Naive thymus-derived CD8-positive, alpha-beta T cell (primary cell): ENCODE measurements around the gene ALPK3. TPM values are rescaled to one million over a fixed set of nuclear protein-coding genes. Genes with fewer than 3 reads are reported as not detected.
"Not testable (repeated sequence)": the region's sequence is repeated elsewhere in the genome, so short reads cannot be mapped to it uniquely, and the experiment has no call there.

Source experiments
- ATAC-seq, 2 donors: fragments of 150-1000 bp; cut with Tn5 transposase in 1 of 2; sonication (Bioruptor Pico), chemical (Tn5 transposase) in 1 of 2; 1 replicate in 1 of 2; 2 replicates in 1 of 2; pipeline ENCODE4 v1.10.0; 2021; ENCODE audit warnings: mild to moderate bottlenecking in 2 of 2, moderate library complexity in 2 of 2
- POLR2A ChIA-PET: fragments of 350-600 bp; sonication (Branson Sonifier 250); formaldehyde crosslinking; loops from one replicate; lab custom pipeline; 2021; ENCODE audit warnings: antibody characterized with exemption; lab: Charles Lee
- DNase-seq, 10 donors: peaks; one replicate each; pipeline versions ENCODE4 v3.0.0 to v3.0.0-alpha.2; 2020 to 2022
- H3K27ac Mint-ChIP-seq, 10 donors: one replicate each; pipeline ENCODE4 v1.8.0; 2020 to 2022; ENCODE audit warnings: mild to moderate bottlenecking in 10 of 10, mixed read lengths in 10 of 10, moderate library complexity in 4 of 10, inconsistent platforms in 1 of 10
- H3K27me3 Mint-ChIP-seq, 5 donors: one replicate each; pipeline ENCODE4 v1.8.0; 2021 to 2022; ENCODE audit warnings: mixed read lengths in 5 of 5
- H3K36me3 Mint-ChIP-seq, 3 donors: one replicate each; pipeline ENCODE4 v1.8.0; 2020 to 2022; ENCODE audit warnings: mixed read lengths in 3 of 3, mild to moderate bottlenecking in 2 of 3, inconsistent platforms in 1 of 3
- H3K4me1 Mint-ChIP-seq, 4 donors: one replicate each; pipeline ENCODE4 v1.8.0; 2021 to 2022; ENCODE audit warnings: mixed read lengths in 4 of 4
- H3K4me3 Mint-ChIP-seq, 10 donors: one replicate each; pipeline ENCODE4 v1.8.0; 2020 to 2022; ENCODE audit warnings: mild to moderate bottlenecking in 10 of 10, mixed read lengths in 10 of 10, moderate library complexity in 6 of 10, inconsistent platforms in 1 of 10
- H3K9me3 Mint-ChIP-seq, 9 donors: one replicate each; pipeline ENCODE4 v1.8.0; 2020 to 2022; ENCODE audit warnings: mixed read lengths in 9 of 9, mild to moderate bottlenecking in 3 of 9, inconsistent platforms in 1 of 9, moderate library complexity in 1 of 9
- polyA plus RNA-seq, 3 donors: library from polyadenylated mRNA; unstranded; fragments of 300-500 nt; fragmentation: Illumina TruSeq; gene quantifications; one replicate each; pipeline ENCODE4 v1.2.3, GENCODE V29; 2021
- total RNA-seq, 8 experiments: library from RNA in 2 of 8; stranded (reverse) in 2 of 8; gene quantifications; one replicate each; pipeline ENCODE4 v1.2.3 and lab custom pipeline; 2021 to 2026

The ALPK3 gene
- total and polyA plus RNA-seq, 5 experiments from 2014 or later: 0.01 to 0.29 (median 0.11) TPM; not detected in 2

GRCh38 chr15:84874981-84875699 lies 58.0 kb downstream of the ALPK3 start:
- H3K9me3 Mint-ChIP-seq: no peaks in the 10 kb centered on the region
- no peaks in the 10 kb centered on the region for H3K36me3 Mint-ChIP-seq
- ATAC-seq: no peak
- H3K27me3 Mint-ChIP-seq: peaks cover 0 to 2% (median 0%) of the 10 kb centered on the region in 5 donors
- peak in 1 of 10 donors; percentile 30 for DNase-seq
- H3K4me3 Mint-ChIP-seq: no peak overlapping the region
- POLR2A ChIA-PET: no interaction called here
- peaks cover 0 to 5% (median 0%) of the 10 kb centered on the region in 4 donors for H3K4me1 Mint-ChIP-seq
- H3K27ac Mint-ChIP-seq: peak overlapping the region in 1 of 10 donors; percentile 57

GRCh38 chr15:84876269-84876668 lies 59.1 kb downstream of the ALPK3 start:
- H3K4me3 Mint-ChIP-seq: no peak overlapping the region
- DNase-seq: no peak
- peaks cover 0 to 2% (median 0%) of the 10 kb centered on the region in 5 donors for H3K27me3 Mint-ChIP-seq
- H3K27ac Mint-ChIP-seq: no peak overlapping the region
- POLR2A ChIA-PET: no interaction called here
- no peaks in the 10 kb centered on the region for H3K36me3 Mint-ChIP-seq
- peaks cover 0 to 5% (median 0%) of the 10 kb centered on the region in 4 donors for H3K4me1 Mint-ChIP-seq
- ATAC-seq: no peak
- no peaks in the 10 kb centered on the region for H3K9me3 Mint-ChIP-seq

GRCh38 chr15:84877701-84878100 lies 60.5 kb downstream of the ALPK3 start:
- H3K4me1 Mint-ChIP-seq, H3K9me3 Mint-ChIP-seq, H3K36me3 Mint-ChIP-seq, H3K4me3 Mint-ChIP-seq, H3K27ac Mint-ChIP-seq, DNase-seq, H3K27me3 Mint-ChIP-seq, ATAC-seq, POLR2A ChIA-PET: not testable (repeated sequence)

GRCh38 chr15:84878504-84878903 lies 61.3 kb downstream of the ALPK3 start:
- ATAC-seq: peak; percentile 60 to 73
- no peak overlapping the region for H3K27ac Mint-ChIP-seq
- peak; percentile 23 to 78 (median 52) for DNase-seq
- H3K9me3 Mint-ChIP-seq: no peaks in the 10 kb centered on the region
- H3K36me3 Mint-ChIP-seq: no peaks in the 10 kb centered on the region
- POLR2A ChIA-PET: no interaction called here
- peaks cover 0 to 5% (median 0%) of the 10 kb centered on the region in 4 donors for H3K4me1 Mint-ChIP-seq
- no peak overlapping the region for H3K4me3 Mint-ChIP-seq
- H3K27me3 Mint-ChIP-seq: peaks cover 0 to 2% (median 0%) of the 10 kb centered on the region in 5 donors

- H3K4me1 Mint-ChIP-seq: peaks cover 0 to 5% (median 0%) of the 10 kb centered on the region in 4 donors
- H3K27ac Mint-ChIP-seq: no peak overlapping the region
- H3K9me3 Mint-ChIP-seq: no peaks in the 10 kb centered on the region
- H3K4me3 Mint-ChIP-seq: no peak overlapping the region
- H3K36me3 Mint-ChIP-seq: no peaks in the 10 kb centered on the region
- peaks cover 0 to 2% (median 0%) of the 10 kb centered on the region in 5 donors for H3K27me3 Mint-ChIP-seq
- POLR2A ChIA-PET: no interaction called here
- DNase-seq (peak in 1 of 10 donors; percentile 43), ATAC-seq (no peak)
Observed at GRCh38 chr15:84879088-84879780, 62.1 kb downstream of the ALPK3 start.

GRCh38 chr15:84880007-84880406 lies 62.9 kb downstream of the ALPK3 start:
- no peaks in the 10 kb centered on the region for H3K9me3 Mint-ChIP-seq
- DNase-seq (no peak), ATAC-seq (no peak)
- peaks cover 0 to 5% (median 0%) of the 10 kb centered on the region in 4 donors for H3K4me1 Mint-ChIP-seq
- peaks cover 0 to 2% (median 0%) of the 10 kb centered on the region in 5 donors for H3K27me3 Mint-ChIP-seq
- POLR2A ChIA-PET: no interaction called here
- H3K36me3 Mint-ChIP-seq: no peaks in the 10 kb centered on the region
- peak overlapping the region in 1 of 10 donors; percentile 59 for H3K27ac Mint-ChIP-seq
- no peak overlapping the region for H3K4me3 Mint-ChIP-seq

- POLR2A ChIA-PET: no interaction called here
- no peak overlapping the region for H3K4me3 Mint-ChIP-seq
- ATAC-seq: no peak
- H3K4me1 Mint-ChIP-seq: peaks cover 0 to 5% (median 0%) of the 10 kb centered on the region in 4 donors
- DNase-seq: peak in 1 of 10 donors; percentile 48
- H3K36me3 Mint-ChIP-seq: no peaks in the 10 kb centered on the region
- H3K27me3 Mint-ChIP-seq: peaks cover 0 to 2% (median 0%) of the 10 kb centered on the region in 5 donors
- H3K9me3 Mint-ChIP-seq: no peaks in the 10 kb centered on the region
- no peak overlapping the region for H3K27ac Mint-ChIP-seq
Observed at GRCh38 chr15:84880822-84881519, 63.8 kb downstream of the ALPK3 start.

- no peak for DNase-seq
- H3K9me3 Mint-ChIP-seq: no peaks in the 10 kb centered on the region
- POLR2A ChIA-PET: no interaction called here
- peaks cover 0 to 2% (median 0%) of the 10 kb centered on the region in 5 donors for H3K27me3 Mint-ChIP-seq
- no peak overlapping the region for H3K4me3 Mint-ChIP-seq
- ATAC-seq: no peak
- H3K27ac Mint-ChIP-seq: no peak overlapping the region
- no peaks in the 10 kb centered on the region for H3K36me3 Mint-ChIP-seq
- peaks cover 0 to 5% (median 0%) of the 10 kb centered on the region in 4 donors for H3K4me1 Mint-ChIP-seq
Observed at GRCh38 chr15:84881520-84881830, 64.3 kb downstream of the ALPK3 start.

- POLR2A ChIA-PET: no interaction called here
- no peak for ATAC-seq
- Mint-ChIP-seq H3K4me1 (no peaks in the 10 kb centered on the region), H3K9me3 (no peaks in the 10 kb centered on the region), H3K4me3 (no peak overlapping the region), H3K27me3 (peaks cover 0 to 2% (median 0%) of the 10 kb centered on the region in 5 donors), H3K27ac (no peak overlapping the region), H3K36me3 (no peaks in the 10 kb centered on the region)
- no peak for DNase-seq
Observed at GRCh38 chr15:84883466-84883865, 66.3 kb downstream of the ALPK3 start.

- Mint-ChIP-seq H3K9me3 (no peaks in the 10 kb centered on the region), H3K4me1 (no peaks in the 10 kb centered on the region), H3K36me3 (no peaks in the 10 kb centered on the region), H3K4me3 (no peak within 1 kb of the TSS), H3K27me3 (peaks cover 0 to 2% (median 0%) of the 10 kb centered on the region in 5 donors), H3K27ac (peak within 1 kb of the TSS in 1 of 10 donors; percentile 56)
- ATAC-seq (no peak), DNase-seq (no peak)
- POLR2A ChIA-PET: no interaction called here
Observed at GRCh38 chr15:84883916-84884781, 67.0 kb downstream of the ALPK3 start, which contains the start of gene SLC28A1. Gene SLC28A1, plus strand, starts transcription at chr15:84884662. Its CDS starts 3,099 bp downstream, at chr15:84887761.

GRCh38 chr15:84885801-84886200 lies 68.6 kb downstream of the ALPK3 start:
- POLR2A ChIA-PET: no interaction called here
- DNase-seq (no peak), ATAC-seq (no peak)
- H3K4me1 Mint-ChIP-seq: no peaks in the 10 kb centered on the region
- H3K27me3 Mint-ChIP-seq: peaks cover 0 to under 1% (median 0%) of the 10 kb centered on the region in 5 donors
- no peak overlapping the region for H3K27ac Mint-ChIP-seq
- H3K4me3 Mint-ChIP-seq: no peak overlapping the region
- no peaks in the 10 kb centered on the region for H3K9me3 Mint-ChIP-seq
- H3K36me3 Mint-ChIP-seq: no peaks in the 10 kb centered on the region
